Measurements from ENCODE around the gene NTN1.
"Not testable (repeated sequence)": the region's sequence is repeated elsewhere in the genome, so short reads cannot be mapped to it uniquely, and the experiment has no call there.

The NTN1 gene

GRCh38 chr17:9123594-9124553 lies 102.6 kb downstream of the NTN1 start:
- DNase-seq (ENCODE audit: low spot score), result no peak

- DNase-seq (ENCODE audit: low spot score), result no peak
Measured at GRCh38 chr17:9124554-9124935, 103.2 kb downstream of the NTN1 start.

GRCh38 chr17:9125722-9126121 lies 104.4 kb downstream of the NTN1 start:
- no peak for DNase-seq (ENCODE audit: low spot score)

DNA sequence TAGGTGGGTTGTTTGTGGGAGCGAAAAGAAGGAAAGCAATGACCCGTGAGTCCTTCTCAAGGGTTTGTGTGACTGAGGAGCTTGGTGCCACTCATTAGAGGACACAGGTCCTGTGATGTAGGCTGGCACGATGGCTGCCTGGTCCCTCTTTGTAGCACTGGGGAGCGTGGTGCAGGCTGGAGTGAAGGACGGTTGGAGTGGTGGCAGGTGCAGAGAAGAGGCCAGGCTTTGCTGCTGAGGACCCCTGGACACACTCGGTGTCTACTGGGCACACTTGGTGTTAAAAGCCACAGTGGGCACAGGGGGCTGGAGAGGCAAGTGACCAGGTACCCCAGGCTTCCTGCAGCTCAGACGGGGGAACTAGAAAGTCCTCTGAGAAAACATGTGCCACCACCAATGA lies 106.0 kb downstream of the NTN1 start:
- no peak for DNase-seq (ENCODE audit: low spot score)

DNA sequence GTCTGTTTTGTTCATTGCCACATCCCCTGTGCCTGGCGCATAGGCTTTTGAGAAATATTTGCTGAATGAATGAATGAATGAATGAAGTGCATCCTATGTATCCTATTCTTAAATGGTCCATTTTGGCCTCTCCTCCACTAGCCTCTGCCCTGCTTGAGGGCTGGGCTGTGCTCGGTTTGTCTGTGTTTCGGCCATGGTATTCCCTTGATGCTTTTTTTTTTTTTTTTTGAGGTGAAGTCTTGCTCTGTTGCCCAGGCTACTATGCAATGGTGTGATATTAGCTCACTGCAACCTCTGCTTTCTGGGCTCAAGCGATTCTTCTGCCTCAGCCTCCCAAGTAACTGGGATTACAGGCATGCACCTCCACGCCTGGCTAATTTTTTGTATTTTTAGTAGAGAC lies 110.1 kb downstream of the NTN1 start:
- DNase-seq (ENCODE audit: low spot score), result no peak

- no peak for DNase-seq (ENCODE audit: low spot score)
Measured at GRCh38 chr17:9132291-9132690, 111.0 kb downstream of the NTN1 start.

GRCh38 chr17:9132944-9133610 lies 111.8 kb downstream of the NTN1 start:
- DNase-seq (ENCODE audit: low spot score), result no peak

DNA sequence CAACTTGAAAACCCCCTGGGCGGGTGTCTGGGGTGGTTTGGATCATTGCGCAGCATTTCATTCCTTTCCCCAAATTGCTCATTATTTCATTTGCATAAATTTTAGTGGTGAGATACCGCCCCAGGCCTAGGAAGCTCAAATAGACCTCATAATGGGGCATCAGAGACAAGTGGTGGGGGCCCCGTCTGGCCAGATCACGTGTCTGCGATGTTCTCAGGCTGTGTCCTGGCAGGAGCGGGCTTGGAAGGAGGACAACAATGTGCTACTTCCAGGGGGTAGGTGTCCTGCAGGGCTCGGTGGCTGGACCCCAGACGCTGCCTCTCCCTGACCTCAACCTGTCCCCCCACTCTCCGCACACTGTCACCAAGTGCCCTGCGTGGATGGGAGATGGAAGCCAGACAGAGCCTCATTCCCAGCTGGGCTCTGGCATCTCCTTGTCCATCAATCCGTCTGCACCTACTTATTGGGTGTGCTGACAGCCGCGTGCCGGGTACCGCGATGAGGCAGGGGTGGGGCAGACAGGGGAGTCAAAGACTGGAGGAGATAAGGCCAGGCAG lies 116.9 kb downstream of the NTN1 start:
- no peak for DNase-seq (ENCODE audit: low spot score)

GRCh38 chr17:9139695-9140094 lies 118.4 kb downstream of the NTN1 start:
- DNase-seq (ENCODE audit: low spot score), result no peak

DNA sequence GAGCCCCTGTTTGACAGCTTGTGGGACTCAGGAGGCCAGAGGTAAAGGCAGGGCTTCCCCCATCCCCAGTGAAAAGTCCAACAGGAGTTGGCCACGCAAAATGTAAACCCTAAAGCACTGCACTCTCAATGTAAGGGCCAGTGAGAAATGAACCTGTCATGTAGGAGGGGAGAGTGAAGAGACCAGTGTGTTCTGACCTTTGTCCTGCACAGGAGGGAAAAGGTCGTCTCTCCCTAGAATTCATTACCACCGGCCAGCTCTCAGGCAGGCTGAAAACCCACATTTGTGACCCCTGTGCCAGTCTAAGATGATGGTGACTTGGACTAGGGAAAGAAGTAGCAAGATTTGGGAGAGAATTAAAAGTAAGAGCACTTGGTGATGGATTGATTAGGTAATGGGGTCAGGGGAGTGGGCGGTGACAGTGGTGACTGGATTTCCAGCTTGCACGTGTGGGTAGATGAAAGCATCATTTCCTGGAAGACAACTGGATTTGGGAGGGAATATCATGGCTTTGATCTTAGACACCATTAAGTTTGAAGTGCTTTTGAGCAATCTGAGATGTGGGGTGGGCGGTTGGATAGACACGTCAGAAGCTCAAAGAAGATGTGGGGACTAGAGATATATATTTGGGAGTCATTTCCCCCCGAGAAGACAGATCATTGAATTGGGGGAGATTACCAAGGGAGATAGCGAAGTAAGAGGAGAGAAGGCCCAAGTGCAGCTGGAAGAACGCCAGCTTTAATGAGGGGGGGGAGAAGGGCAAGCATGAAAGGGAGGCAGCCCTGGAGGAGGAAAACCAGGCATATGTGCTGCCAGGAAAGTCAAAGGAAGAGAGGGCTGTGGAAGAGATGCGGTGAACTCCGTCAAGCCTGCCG lies 119.5 kb downstream of the NTN1 start:
- DNase-seq (ENCODE audit: low spot score), result no peak

DNA sequence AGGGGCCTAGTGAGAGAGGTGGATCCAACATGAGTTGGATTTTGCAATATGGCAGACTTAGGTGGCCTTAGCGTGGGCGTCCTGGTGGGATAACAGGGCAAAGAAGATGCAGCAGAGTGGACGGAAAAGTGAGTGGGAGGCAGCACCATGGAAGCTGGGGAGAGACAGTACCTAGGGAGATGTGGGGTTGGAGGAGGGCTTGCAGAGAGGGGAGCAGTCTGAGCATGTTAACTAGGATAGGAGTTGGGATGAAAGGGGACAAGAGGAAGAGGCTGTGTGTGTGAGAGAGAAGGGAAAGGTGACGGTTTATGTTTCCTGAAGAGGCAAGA lies 120.1 kb downstream of the NTN1 start:
- no peak for DNase-seq (ENCODE audit: low spot score)

- DNase-seq (ENCODE audit: low spot score), result no peak
Measured at GRCh38 chr17:9142772-9143494, 121.6 kb downstream of the NTN1 start.

DNA sequence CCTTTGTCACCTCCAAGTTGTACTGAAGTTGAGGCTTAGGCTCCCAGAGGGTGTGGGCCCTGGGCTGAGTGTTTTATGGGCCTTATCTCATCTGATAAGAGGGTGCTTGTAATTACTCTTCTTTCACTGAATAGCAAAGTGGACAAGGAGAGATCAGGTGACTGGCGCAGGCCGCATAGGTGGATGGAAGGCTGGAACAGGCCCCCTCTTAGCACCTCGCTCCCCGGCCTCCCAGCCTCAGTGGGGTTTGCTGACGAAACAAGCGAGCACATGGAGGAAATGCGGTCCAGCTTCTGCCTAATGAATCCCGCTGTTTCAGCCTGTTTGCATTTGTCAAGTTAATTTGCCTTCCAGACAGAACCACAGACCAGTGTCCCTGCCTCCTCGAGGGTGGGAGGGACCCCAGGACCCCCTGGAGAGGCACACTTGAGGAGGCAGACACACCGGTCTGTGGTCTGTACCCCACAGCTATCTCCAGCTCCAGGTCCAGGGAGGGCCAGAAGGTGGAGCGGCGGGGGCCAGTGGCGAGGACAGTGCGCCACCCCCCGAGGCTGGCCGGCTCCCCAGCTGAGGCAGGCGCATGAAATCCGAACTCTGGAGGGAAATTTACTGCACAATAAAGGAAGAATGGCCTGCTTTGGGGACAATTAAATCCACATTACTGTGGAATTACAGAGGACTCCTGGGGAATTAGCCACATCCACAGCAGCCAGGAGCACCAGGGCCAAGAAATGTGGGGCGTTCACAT lies 123.4 kb downstream of the NTN1 start:
- DNase-seq (ENCODE audit: low spot score), result no peak

DNA sequence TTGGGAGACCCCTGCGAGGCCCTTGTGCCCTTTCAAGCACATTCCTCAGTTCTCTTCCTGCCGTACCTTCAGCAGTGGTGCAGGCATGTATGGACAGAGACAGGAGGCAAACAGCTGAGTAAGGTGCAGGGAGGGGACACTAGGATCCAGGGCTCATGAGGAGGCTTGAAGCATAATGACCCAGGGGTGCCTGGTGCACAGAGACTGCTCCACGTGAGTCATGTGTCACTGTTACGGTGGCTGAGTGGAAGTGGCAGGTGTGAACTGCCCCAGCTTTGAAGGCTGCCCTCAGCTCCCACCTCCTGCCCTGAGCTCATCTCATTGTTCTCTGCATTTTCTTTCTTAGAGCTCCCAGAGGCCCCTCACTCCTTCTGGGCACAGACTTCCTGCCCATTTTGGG lies 124.8 kb downstream of the NTN1 start:
- no peak for DNase-seq (ENCODE audit: low spot score)

GRCh38 chr17:9148905-9149525 lies 127.7 kb downstream of the NTN1 start:
- no peak for DNase-seq (ENCODE audit: low spot score)

- no peak for DNase-seq (ENCODE audit: low spot score)
Measured at GRCh38 chr17:9150446-9151090, 129.3 kb downstream of the NTN1 start.

GRCh38 chr17:9151091-9151490 lies 129.8 kb downstream of the NTN1 start:
- no peak for DNase-seq (ENCODE audit: low spot score)

DNA sequence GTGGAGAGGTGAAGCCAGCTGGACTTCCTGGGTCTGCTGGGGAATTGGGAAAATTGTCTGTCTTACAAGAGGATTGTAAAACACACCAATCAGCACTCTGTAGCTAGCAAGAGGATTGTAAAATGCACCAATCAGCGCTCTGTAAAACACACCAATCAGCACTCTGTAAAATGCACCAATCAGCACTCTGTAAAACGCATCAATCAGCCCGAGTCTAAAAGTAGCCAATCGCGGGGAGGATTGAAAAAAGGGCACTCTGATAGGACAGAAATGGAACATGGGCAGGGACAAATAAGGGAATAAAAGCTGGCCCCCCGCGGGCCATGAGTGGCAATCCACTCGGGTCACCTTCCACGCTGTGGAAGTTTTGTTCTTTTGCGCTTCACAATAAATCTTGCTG lies 130.4 kb downstream of the NTN1 start:
- not testable (repeated sequence) for DNase-seq (ENCODE audit: low spot score)

DNA sequence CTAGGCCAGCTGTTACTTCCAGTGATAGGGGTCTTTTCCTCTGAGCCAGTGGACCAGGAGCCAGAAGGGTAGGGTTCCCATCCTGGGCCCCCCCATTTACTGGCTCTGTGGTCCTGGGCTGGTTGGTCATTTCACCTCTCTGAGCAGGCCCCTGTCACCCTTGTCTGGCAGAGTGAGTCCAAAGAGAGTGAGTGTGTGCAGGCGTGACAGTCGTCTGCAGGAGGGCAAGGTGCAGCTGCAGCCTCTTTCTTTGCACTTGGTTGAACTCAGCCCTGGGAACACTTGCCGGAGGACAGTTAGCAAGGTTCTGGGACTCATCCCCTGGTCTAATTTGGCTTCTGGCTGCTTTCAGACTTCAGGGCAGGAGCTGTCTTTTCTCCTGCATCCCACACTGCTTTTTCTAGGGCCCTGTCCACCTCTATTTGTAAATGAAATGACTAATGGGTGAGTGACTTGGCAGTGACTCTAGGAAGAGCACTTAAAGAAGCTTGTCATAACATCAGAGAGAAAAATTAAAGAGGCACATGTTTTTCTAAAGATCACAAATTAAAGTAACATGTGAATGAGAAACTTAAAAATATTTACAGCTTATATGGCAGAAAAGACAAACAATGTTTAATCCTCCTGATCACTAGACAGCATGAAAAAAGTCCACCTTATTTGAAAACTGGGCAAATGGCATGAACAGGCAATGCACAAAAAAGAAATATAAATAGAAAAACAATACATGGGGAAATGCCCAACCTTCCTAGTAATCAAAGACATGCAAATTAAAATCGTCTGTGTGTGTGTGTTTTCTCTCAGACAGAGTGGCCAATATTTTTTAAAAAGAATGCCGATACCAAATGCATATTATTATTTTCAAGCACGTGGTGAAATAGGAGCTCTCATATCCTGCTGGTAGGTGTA lies 137.5 kb downstream of the NTN1 start:
- DNase-seq (ENCODE audit: low spot score), result no peak

Data from germinal center (tissue), 1 donor.